Chondrocyte (in vitro differentiated cells): Measurements from ENCODE around the gene ZNF407. TPM values are rescaled to one million over a fixed set of nuclear protein-coding genes. Genes with fewer than 3 reads are reported as not detected.
"Not testable (repeated sequence)": the region's sequence is repeated elsewhere in the genome, so short reads cannot be mapped to it uniquely, and the experiment has no call there.

Source experiments
- DNase-seq: peaks from one replicate; pipeline ENCODE4 v3.0.0; 2021; ENCODE audit warnings: mixed read lengths, low spot score
- H3K27ac Mint-ChIP-seq: one replicate; pipeline ENCODE4 v1.8.0; 2021; ENCODE audit warnings: mild to moderate bottlenecking, moderate library complexity, mixed read lengths; ENCODE audit not compliant: unreplicated experiment
- H3K27me3 Mint-ChIP-seq: 2 replicates; pipeline ENCODE4 v1.8.0; 2021; ENCODE audit warnings: low read depth, mixed read lengths
- H3K36me3 Mint-ChIP-seq: 2 replicates; pipeline ENCODE4 v1.8.0; 2021; ENCODE audit warnings: low read depth, mixed read lengths
- H3K4me1 Mint-ChIP-seq: 2 replicates; pipeline ENCODE4 v1.8.0; 2021; ENCODE audit warnings: low read depth, mild to moderate bottlenecking, mixed read lengths
- H3K4me3 Mint-ChIP-seq: one replicate; pipeline ENCODE4 v1.8.0; 2021; ENCODE audit warnings: mild to moderate bottlenecking, moderate library complexity, mixed read lengths; ENCODE audit not compliant: unreplicated experiment
- H3K9me3 Mint-ChIP-seq: 2 replicates; pipeline ENCODE4 v1.8.0; 2021; ENCODE audit warnings: low read depth, mixed read lengths
- CTCF ChIP-seq: fragments of 200-600 bp; sonication (generic); IDR thresholded peaks from 2 replicates; pipeline ENCODE4 v1.5.0; 2021; ENCODE audit warnings: antibody characterized with exemption, mild to moderate bottlenecking, moderate library complexity
- total RNA-seq: library from RNA; stranded (reverse); gene quantifications from 3 replicates; pipeline ENCODE4 v1.2.1, GENCODE V29; 2021

The ZNF407 gene
- total RNA-seq, 1 donor from 2014 or later, result 10.4 TPM

- DNase-seq, result no peak
- Mint-ChIP-seq H3K4me3 (no peak overlapping the region), H3K36me3 (peaks cover 12% of the 10 kb centered on the region), H3K4me1 (no peaks in the 10 kb centered on the region), H3K9me3 (peaks cover 12% of the 10 kb centered on the region), H3K27me3 (no peaks in the 10 kb centered on the region), H3K27ac (no peak overlapping the region)
- TF ChIP-seq CTCF, result no peak
Measured at GRCh38 chr18:74961596-74961995, 363.9 kb downstream of the ZNF407 start.

GRCh38 chr18:74963820-74964446 is 366.3 kb downstream of the ZNF407 start:
- no peaks in the 10 kb centered on the region for H3K4me1 Mint-ChIP-seq
- DNase-seq, result no peak

GRCh38 chr18:74965682-74966081 is 368.0 kb downstream of the ZNF407 start:
- no peaks in the 10 kb centered on the region for H3K4me1 Mint-ChIP-seq
- H3K27ac Mint-ChIP-seq, result no peak overlapping the region
- no peak for TF ChIP-seq CTCF
- DNase-seq, result no peak
- peaks cover 15% of the 10 kb centered on the region for H3K9me3 Mint-ChIP-seq
- peaks cover 4% of the 10 kb centered on the region for H3K36me3 Mint-ChIP-seq
- H3K27me3 Mint-ChIP-seq, result no peaks in the 10 kb centered on the region
- H3K4me3 Mint-ChIP-seq, result no peak overlapping the region

More at GRCh38 chr18:74963820-74964446, 366.3 kb downstream of the ZNF407 start:
- Mint-ChIP-seq H3K27me3 (no peaks in the 10 kb centered on the region), H3K9me3 (peaks cover 15% of the 10 kb centered on the region), H3K36me3 (peaks cover 5% of the 10 kb centered on the region), H3K4me3 (no peak overlapping the region), H3K27ac (no peak overlapping the region)
- TF ChIP-seq CTCF, result peak; percentile 76

- Mint-ChIP-seq H3K4me3 (no peak overlapping the region), H3K27me3 (no peaks in the 10 kb centered on the region), H3K36me3 (peaks cover 4% of the 10 kb centered on the region), H3K27ac (no peak overlapping the region), H3K4me1 (no peaks in the 10 kb centered on the region), H3K9me3 (peaks cover 15% of the 10 kb centered on the region)
- no peak for TF ChIP-seq CTCF
- DNase-seq, result no peak
Measured at GRCh38 chr18:74967438-74967837, 369.8 kb downstream of the ZNF407 start.

- Mint-ChIP-seq H3K9me3 (peaks cover 15% of the 10 kb centered on the region), H3K4me3 (no peak overlapping the region)
- TF ChIP-seq CTCF, result no peak
Measured at GRCh38 chr18:74967979-74968378, 370.3 kb downstream of the ZNF407 start.

GRCh38 chr18:74971358-74971757 is 373.7 kb downstream of the ZNF407 start:
- DNase-seq, H3K36me3 Mint-ChIP-seq, H3K27me3 Mint-ChIP-seq, H3K4me1 Mint-ChIP-seq, H3K4me3 Mint-ChIP-seq, H3K9me3 Mint-ChIP-seq: not testable (repeated sequence)
- peak overlapping the region; percentile 9 for H3K27ac Mint-ChIP-seq

More at GRCh38 chr18:74967979-74968378, 370.3 kb downstream of the ZNF407 start:
- Mint-ChIP-seq H3K36me3 (peaks cover 4% of the 10 kb centered on the region), H3K27ac (no peak overlapping the region), H3K4me1 (no peaks in the 10 kb centered on the region), H3K27me3 (no peaks in the 10 kb centered on the region)
- no peak for DNase-seq

GRCh38 chr18:74971776-74972175 is 374.1 kb downstream of the ZNF407 start:
- not testable (repeated sequence) for H3K4me1 Mint-ChIP-seq, H3K4me3 Mint-ChIP-seq, H3K27me3 Mint-ChIP-seq, DNase-seq, H3K9me3 Mint-ChIP-seq, H3K36me3 Mint-ChIP-seq
- peak overlapping the region; percentile 9 for H3K27ac Mint-ChIP-seq
